Right lobe of liver (tissue), 6 donors: ENCODE data around the gene PAX2. TPM values are rescaled to one million over a fixed set of nuclear protein-coding genes. Genes with fewer than 3 reads are reported as not detected.
A peak's percentile ranks its signal among the peaks of the same experiment; 100 is the strongest.

Experiments used
- ATAC-seq, 4 donors: fragments of 200-7000 bp; cut with Tn5 transposase; one replicate each; pipeline ENCODE4 v1.9.1; 2020; ENCODE audit warnings: mild to moderate bottlenecking in 4 of 4, moderate library complexity in 4 of 4
- DNase-seq, 3 donors: peaks; one replicate each; pipeline ENCODE4 v3.0.0-alpha.2; 2020
- H3K27ac ChIP-seq, 3 donors: fragments of 200-600 bp; one replicate each; pipeline ENCODE4 v1.8.0; 2022
- H3K27me3 ChIP-seq, 2 donors: fragments of 200-600 bp; one replicate each; pipeline ENCODE4 v1.8.0; 2022
- H3K36me3 ChIP-seq, 4 donors: fragments of 200-600 bp; sonication (generic) in 1 of 4; one replicate each; pipeline versions ENCODE4 v1.5.1 to v1.8.0; 2017 to 2022; ENCODE audit warnings: control low read depth in 1 of 4
- H3K4me1 ChIP-seq, 4 donors: fragments of 200-600 bp; sonication (generic) in 1 of 4; one replicate each; pipeline versions ENCODE4 v1.5.1 to v1.8.0; 2017 to 2022; ENCODE audit warnings: control low read depth in 1 of 4
- H3K4me3 ChIP-seq, 3 donors: fragments of 200-600 bp; one replicate each; pipeline ENCODE4 v1.8.0; 2022
- H3K9me3 ChIP-seq, 4 donors: fragments of 200-600 bp; sonication (generic) in 1 of 4; one replicate each; pipeline versions ENCODE4 v1.5.1 to v1.8.0; 2017 to 2022; ENCODE audit warnings: control low read depth in 1 of 4
- POLR2A ChIP-seq: fragments of 450-650 bp; IDR thresholded peaks from one replicate; pipeline ENCODE4 v1.6.1; 2017; ENCODE audit warnings: antibody characterized with exemption, mild to moderate bottlenecking
- WGBS: methylation state at CpG from one replicate; pipeline ENCODE4 v1.1.6; 2018; ENCODE audit warnings: low coverage, low lambda C conversion rate; ENCODE audit not compliant: insufficient coverage; ENCODE audit errors: missing lambda C conversion rate; 5-methylcytosine and 5-hydroxymethylcytosine counted together
- intact Hi-C, 2 donors: fragments of 100-400 bp; cut with DNase I; formaldehyde crosslinking; loops; one replicate each; pipeline versions ENCODE4 v1.11.2 to v1.14.1; 2022
- total RNA-seq, 6 experiments: library from RNA; depleted of rRNA in 2 of 6; stranded (reverse); fragments of >200 nt in 2 of 6; fragmentation: NEBNext Ultra II Directional in 3 of 6; extraction: Animal tissue kit (Norgen Biotek cat#: 25700) in 3 of 6; gene quantifications; one replicate each; pipeline versions ENCODE4 v1.1.0 to v1.2.4, GENCODE V29; 2016 to 2023
- TF ChIP-seq, protein P1 (sequence below), 4 donors: fragments of 200-600 bp in 3 of 4; fragments of 450-650 bp in 1 of 4; IDR thresholded peaks; one replicate each; pipeline versions ENCODE4 v1.5.1 to v1.8.0; 2016 to 2022; ENCODE audit warnings: antibody characterized with exemption in 4 of 4, mild to moderate bottlenecking in 2 of 4
- donor health status: DM: no; HTN: yes; CAD: no.
- donor health status: DM: no; HTN: no; CAD: no.
- donor health status: DM: no; HTN: no; CAD: no.
- donor health status: DM: no; HTN: yes; CAD: no.
- donor health status: DM: no; HTN: yes; CAD: no.

PAX2 gene
- total RNA-seq, 6 experiments from 2014 or later, result 0.24 TPM; not detected in 5

- H3K4me1 ChIP-seq, result no peaks in the 10 kb centered on the region
- no peak for DNase-seq
- 67% methylated on average over 1 of the region's 2 CpGs for WGBS
- no peaks in the 10 kb centered on the region for H3K27me3 ChIP-seq
- ATAC-seq, result peak in 1 of 4 donors; percentile 49
- H3K27ac ChIP-seq, result no peak overlapping the region
- H3K4me3 ChIP-seq, result no peak overlapping the region
- H3K9me3 ChIP-seq, result no peaks in the 10 kb centered on the region
- no peaks in the 10 kb centered on the region for H3K36me3 ChIP-seq
- no peak for TF ChIP-seq POLR2A
- TF ChIP-seq, protein P1, sequence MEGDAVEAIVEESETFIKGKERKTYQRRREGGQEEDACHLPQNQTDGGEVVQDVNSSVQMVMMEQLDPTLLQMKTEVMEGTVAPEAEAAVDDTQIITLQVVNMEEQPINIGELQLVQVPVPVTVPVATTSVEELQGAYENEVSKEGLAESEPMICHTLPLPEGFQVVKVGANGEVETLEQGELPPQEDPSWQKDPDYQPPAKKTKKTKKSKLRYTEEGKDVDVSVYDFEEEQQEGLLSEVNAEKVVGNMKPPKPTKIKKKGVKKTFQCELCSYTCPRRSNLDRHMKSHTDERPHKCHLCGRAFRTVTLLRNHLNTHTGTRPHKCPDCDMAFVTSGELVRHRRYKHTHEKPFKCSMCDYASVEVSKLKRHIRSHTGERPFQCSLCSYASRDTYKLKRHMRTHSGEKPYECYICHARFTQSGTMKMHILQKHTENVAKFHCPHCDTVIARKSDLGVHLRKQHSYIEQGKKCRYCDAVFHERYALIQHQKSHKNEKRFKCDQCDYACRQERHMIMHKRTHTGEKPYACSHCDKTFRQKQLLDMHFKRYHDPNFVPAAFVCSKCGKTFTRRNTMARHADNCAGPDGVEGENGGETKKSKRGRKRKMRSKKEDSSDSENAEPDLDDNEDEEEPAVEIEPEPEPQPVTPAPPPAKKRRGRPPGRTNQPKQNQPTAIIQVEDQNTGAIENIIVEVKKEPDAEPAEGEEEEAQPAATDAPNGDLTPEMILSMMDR (IDR thresholded peaks at IDR 0.05), result no peak
- intact Hi-C loops, result no loop called here
These were observed 34.9 kb downstream of the PAX2 start for GRCh38 chr10:100780324-100780723.

DNA sequence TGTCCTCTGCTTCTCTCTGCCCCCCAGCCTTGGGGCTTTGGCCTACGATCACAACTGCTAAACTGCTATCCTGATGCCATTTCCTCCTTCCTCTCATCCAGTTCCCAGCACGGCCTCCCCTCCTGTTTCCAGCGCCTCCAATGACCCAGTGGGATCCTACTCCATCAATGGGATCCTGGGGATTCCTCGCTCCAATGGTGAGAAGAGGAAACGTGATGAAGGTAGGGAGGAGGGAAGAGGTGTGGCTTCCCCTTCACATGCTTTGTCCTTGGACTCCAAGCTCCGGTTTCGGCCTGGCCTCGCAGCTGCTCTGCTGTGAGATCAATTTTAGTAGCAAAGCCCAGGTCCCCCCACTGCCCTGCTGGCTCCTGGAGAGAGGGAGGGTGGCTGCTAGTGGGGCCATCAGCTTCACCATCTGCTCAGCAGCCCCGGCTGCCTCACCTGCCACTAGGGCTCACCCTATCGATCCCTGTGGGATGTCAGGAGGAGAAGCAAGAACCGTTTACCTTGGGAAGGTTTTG, 35.8 kb downstream of the PAX2 start:
- H3K9me3 ChIP-seq, result no peaks in the 10 kb centered on the region
- no peak overlapping the region for H3K27ac ChIP-seq
- no peak overlapping the region for H3K4me3 ChIP-seq
- DNase-seq, result no peak
- TF ChIP-seq, protein P1 (IDR thresholded peaks at IDR 0.05), result no peak
- no peak for TF ChIP-seq POLR2A
- no peaks in the 10 kb centered on the region for H3K4me1 ChIP-seq
- no peaks in the 10 kb centered on the region for H3K36me3 ChIP-seq
- no peaks in the 10 kb centered on the region for H3K27me3 ChIP-seq
- WGBS, result 58% methylated on average over 7 of the region's 11 CpGs
- intact Hi-C loops, result no loop called here
- ATAC-seq, result no peak

DNA sequence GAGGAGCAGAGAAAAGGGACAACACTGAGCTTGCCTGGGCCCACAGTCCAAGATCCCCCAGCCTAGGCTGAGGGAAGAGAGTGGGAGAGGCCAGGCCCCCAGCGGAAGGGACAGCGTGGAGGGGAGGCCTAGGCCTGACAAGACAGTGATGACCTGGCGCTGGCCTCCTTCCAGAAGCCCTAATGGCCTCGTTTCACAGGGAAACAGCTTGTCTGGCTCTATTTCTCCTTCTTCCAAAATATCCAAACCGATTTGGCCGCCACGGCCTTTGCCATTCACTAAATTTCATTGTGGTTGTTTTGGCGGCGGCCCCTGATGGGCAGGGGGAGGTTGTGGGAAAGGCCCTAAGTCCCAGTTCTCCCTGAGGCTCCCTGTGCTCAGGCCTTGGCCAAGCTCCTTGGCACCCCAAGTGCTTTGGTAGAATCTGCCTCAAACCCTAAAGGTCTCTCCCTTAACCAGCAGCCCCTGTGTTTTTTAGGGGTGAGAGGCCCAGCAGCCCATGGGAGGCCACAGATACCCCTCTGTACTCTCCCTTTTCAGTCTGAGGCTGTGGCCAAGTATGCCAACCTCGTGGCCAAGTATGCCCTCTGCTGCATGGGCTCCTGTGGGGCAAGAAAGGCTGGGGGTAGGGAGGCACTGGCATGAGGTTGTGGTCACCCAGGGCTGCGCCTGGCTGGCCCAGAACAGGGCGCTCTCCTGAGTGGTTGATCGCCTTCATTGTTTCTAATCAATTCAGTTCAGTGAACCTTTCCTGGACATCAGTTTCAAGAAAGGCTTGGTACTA, 37.3 kb downstream of the PAX2 start:
- Histone ChIP-seq H3K27ac (no peak overlapping the region), H3K36me3 (no peaks in the 10 kb centered on the region), H3K4me3 (no peak overlapping the region), H3K27me3 (no peaks in the 10 kb centered on the region), H3K4me1 (no peaks in the 10 kb centered on the region), H3K9me3 (no peaks in the 10 kb centered on the region)
- no peak for ATAC-seq
- 58% methylated on average over 9 of the region's 13 CpGs for WGBS
- intact Hi-C loops, result no loop called here
- DNase-seq, result no peak
- TF ChIP-seq POLR2A, result no peak
- TF ChIP-seq, protein P1 (IDR thresholded peaks at IDR 0.05), result no peak

- no peak overlapping the region for H3K27ac ChIP-seq
- 56% methylated on average over 1 of the region's 3 CpGs for WGBS
- no peaks in the 10 kb centered on the region for H3K9me3 ChIP-seq
- ATAC-seq (no peak), DNase-seq (no peak)
- H3K27me3 ChIP-seq, result no peaks in the 10 kb centered on the region
- TF ChIP-seq, protein P1 (IDR thresholded peaks at IDR 0.05), result no peak
- no peak for TF ChIP-seq POLR2A
- H3K36me3 ChIP-seq, result no peaks in the 10 kb centered on the region
- H3K4me1 ChIP-seq, result no peaks in the 10 kb centered on the region
- no peak overlapping the region for H3K4me3 ChIP-seq
- intact Hi-C loops, result no loop called here
These were observed 38.7 kb downstream of the PAX2 start for GRCh38 chr10:100784126-100784525.
